Skeletal muscle cell (primary cell): Measurements from ENCODE around the gene KANSL1.
"Not testable (repeated sequence)": the region's sequence is repeated elsewhere in the genome, so short reads cannot be mapped to it uniquely, and the experiment has no call there.

Source experiments
- DNase-seq: peaks from one replicate; pipeline ENCODE4 v3.0.0-alpha.2; 2010; ENCODE audit warnings: low read depth
- H3K4me3 ChIP-seq: 2 replicates; pipeline ENCODE4 v1.5.1; 2011; ENCODE audit warnings: low read depth, mild to moderate bottlenecking, control low read depth, low read length, moderate library complexity

KANSL1 gene

GRCh38 chr17:46029627-46030026, 163.6 kb downstream of the KANSL1 start:
- no peak overlapping the region for H3K4me3 ChIP-seq
- no peak for DNase-seq

DNA sequence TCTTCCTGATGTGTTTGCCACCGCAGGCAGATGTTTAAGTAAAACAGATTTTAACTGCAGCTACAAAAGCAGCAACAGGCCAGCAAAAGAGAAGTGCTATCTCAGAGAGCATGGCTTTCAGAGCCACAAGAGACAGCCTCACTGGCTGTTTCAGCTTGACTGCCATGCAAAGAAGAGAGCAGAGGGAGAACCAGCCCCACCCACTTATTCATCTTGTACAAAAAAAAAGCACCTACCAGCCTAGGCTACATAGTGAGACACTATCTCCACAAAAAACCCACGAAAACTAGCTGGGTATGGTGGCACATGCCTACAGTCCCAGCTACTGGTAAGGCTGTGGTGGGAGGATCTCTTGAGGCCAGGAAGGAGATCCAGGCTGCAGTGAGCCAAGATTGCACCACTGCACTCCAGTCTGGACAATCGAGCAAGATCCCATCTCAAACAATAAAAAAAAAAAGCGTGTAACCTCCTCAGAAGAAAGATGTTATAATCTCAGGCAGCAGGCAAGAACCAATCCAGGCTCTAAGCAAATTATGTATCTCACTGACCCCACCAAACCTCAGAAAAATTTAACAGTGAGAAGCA, 164.2 kb downstream of the KANSL1 start:
- no peak for DNase-seq
- no peak overlapping the region for H3K4me3 ChIP-seq

- DNase-seq = no peak
- H3K4me3 ChIP-seq = no peak overlapping the region
Observed at GRCh38 chr17:46028374-46028773, 164.9 kb downstream of the KANSL1 start.

DNA sequence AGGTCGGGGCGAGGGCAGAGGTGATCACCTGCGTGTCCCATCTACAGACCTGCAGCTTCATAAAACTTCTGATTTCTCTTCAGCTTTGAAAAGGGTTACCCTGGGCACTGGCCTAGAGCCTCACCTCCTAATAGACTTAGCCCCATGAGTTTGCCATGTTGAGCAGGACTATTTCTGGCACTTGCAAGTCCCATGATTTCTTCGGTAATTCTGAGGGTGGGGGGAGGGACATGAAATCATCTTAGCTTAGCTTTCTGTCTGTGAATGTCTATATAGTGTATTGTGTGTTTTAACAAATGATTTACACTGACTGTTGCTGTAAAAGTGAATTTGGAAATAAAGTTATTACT, 165.3 kb downstream of the KANSL1 start:
- DNase-seq = no peak
- H3K4me3 ChIP-seq = no peak overlapping the region

GRCh38 chr17:46027048-46027975, 165.9 kb downstream of the KANSL1 start:
- no peak for DNase-seq
- no peak overlapping the region for H3K4me3 ChIP-seq

DNA sequence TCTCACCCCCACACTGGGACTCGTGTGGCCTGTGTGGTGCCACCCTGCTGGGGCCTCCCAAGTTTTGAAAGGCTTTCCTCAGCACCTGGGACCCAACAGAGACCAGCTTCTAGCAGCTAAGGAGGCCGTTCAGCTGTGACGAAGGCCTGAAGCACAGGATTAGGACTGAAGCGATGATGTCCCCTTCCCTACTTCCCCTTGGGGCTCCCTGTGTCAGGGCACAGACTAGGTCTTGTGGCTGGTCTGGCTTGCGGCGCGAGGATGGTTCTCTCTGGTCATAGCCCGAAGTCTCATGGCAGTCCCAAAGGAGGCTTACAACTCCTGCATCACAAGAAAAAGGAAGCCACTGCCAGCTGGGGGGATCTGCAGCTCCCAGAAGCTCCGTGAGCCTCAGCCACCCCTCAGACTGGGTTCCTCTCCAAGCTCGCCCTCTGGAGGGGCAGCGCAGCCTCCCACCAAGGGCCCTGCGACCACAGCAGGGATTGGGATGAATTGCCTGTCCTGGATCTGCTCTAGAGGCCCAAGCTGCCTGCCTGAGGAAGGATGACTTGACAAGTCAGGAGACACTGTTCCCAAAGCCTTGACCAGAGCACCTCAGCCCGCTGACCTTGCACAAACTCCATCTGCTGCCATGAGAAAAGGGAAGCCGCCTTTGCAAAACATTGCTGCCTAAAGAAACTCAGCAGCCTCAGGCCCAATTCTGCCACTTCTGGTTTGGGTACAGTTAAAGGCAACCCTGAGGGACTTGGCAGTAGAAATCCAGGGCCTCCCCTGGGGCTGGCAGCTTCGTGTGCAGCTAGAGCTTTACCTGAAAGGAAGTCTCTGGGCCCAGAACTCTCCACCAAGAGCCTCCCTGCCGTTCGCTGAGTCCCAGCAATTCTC, 166.8 kb downstream of the KANSL1 start:
- no peak overlapping the region for H3K4me3 ChIP-seq
- DNase-seq = no peak

GRCh38 chr17:46025510-46026165, 167.6 kb downstream of the KANSL1 start:
- H3K4me3 ChIP-seq = no peak overlapping the region
- no peak for DNase-seq

DNA sequence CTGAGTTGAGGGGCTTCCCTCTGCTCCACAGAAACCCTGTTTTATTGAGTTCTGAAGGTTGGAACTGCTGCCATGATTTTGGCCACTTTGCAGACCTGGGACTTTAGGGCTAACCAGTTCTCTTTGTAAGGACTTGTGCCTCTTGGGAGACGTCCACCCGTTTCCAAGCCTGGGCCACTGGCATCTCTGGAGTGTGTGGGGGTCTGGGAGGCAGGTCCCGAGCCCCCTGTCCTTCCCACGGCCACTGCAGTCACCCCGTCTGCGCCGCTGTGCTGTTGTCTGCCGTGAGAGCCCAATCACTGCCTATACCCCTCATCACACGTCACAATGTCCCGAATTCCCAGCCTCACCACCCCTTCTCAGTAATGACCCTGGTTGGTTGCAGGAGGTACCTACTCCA, 168.2 kb downstream of the KANSL1 start:
- H3K4me3 ChIP-seq = no peak overlapping the region
- DNase-seq = no peak

GRCh38 chr17:46024590-46024989, 168.6 kb downstream of the KANSL1 start:
- DNase-seq = no peak
- no peak overlapping the region for H3K4me3 ChIP-seq

- no peak for DNase-seq
- H3K4me3 ChIP-seq = no peak overlapping the region
Observed at GRCh38 chr17:46023783-46024388, 169.3 kb downstream of the KANSL1 start.

DNA sequence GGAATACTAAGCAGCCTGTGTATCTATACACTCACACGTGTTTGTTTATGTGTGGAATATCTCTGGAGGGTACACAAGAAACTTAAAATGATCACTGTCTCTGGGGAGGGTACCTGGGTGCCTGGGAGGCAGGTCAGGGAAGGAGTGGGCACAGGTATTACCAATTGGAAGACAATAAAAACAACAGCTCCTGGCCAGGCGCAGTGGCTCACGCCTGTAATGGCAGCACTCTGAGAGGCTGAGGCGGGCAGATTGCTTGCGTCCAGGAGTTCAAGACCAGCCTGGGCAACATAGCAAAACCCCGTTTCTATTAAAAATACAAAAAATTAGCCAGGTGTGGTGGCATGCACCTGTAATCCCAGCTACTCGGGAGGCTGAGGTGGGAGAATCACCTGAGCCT, 169.9 kb downstream of the KANSL1 start:
- DNase-seq, H3K4me3 ChIP-seq: not testable (repeated sequence)

GRCh38 chr17:46020998-46021397, 172.2 kb downstream of the KANSL1 start:
- no peak for DNase-seq
- H3K4me3 ChIP-seq = no peak overlapping the region

DNA sequence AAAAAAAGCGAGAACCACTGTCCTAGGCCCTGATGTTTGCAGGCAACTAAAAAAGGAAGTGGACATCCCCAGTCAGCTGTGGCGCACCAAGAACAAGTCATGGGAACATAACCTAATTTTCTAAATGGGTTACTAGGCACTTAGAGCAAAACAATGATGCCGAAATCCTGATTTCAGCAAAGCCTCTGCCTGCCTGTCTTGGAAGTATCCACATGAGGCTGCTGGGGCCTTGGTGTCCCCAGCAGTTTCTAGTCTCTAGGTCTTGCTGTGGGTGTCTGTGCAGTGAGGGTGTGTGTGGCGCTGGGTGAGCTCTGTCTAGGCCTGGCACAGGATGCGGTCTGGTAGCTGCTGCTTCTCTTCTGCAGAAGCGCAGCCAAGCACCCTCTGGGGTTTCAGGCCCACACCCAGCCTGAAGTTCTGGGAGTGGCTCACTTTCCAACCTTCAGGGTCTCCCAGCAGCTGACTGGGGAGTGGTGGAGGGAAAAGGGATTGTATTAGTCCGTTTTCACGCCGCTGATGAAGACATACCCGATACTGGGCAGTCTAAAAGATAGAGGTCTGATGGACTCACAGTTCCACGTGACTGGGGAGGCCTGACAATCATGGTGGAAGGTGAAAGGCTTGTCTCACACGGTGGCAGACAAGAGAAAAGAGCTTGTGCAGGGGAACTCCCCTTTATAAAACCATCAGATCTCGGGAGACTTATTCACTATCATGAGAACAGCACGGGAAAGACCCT, 173.0 kb downstream of the KANSL1 start:
- no peak overlapping the region for H3K4me3 ChIP-seq
- no peak for DNase-seq

GRCh38 chr17:46019408-46019925, 173.8 kb downstream of the KANSL1 start:
- DNase-seq, H3K4me3 ChIP-seq: not testable (repeated sequence)

DNA sequence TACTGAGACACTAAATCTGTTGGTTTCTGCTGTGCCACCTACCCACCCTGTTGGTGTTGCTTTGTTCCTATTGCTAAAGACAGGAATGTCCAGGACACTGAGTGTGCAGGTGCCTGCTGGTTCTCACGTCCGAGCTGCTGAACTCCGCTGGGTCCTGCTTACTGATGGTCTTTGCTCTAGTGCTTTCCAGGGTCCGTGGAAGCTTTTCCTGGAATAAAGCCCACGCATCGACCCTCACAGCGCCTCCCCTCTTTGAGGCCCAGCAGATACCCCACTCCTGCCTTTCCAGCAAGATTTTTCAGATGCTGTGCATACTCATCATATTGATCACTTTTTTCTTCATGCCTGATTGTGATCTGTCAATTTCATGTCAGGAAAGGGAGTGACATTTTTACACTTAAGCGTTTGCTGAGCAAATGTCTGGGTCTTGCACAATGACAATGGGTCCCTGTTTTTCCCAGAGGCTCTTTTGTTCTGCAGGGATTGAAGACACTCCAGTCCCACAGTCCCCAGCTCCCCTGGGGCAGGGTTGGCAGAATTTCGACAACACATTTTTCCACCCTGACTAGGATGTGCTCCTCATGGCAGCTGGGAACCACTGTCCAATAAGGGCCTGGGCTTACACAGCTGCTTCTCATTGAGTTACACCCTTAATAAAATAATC, 179.6 kb downstream of the KANSL1 start:
- H3K4me3 ChIP-seq = no peak overlapping the region
- DNase-seq = peak; percentile 16

GRCh38 chr17:46013127-46013501, 180.1 kb downstream of the KANSL1 start:
- DNase-seq = no peak
- H3K4me3 ChIP-seq = no peak overlapping the region

DNA sequence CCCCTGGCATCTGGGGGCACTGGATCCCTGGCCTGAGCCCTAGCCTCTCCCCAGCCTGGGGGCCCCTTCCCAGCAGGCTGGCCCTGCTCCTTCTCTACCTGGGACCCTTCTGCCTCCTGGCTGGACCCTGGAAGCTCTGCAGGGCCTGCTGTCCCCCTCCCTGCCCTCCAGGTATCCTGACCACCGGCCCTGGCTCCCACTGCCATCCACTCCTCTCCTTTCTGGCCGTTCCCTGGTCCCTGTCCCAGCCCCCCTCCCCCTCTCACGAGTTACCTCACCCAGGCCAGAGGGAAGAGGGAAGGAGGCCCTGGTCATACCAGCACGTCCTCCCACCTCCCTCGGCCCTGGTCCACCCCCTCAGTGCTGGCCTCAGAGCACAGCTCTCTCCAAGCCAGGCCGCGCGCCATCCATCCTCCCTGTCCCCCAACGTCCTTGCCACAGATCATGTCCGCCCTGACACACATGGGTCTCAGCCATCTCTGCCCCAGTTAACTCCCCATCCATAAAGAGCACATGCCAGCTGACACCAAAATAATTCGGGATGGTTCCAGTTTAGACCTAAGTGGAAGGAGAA, 180.6 kb downstream of the KANSL1 start:
- DNase-seq = no peak
- H3K4me3 ChIP-seq = no peak overlapping the region
